Stimulated activated naive CD8-positive, alpha-beta T cell treated with anti-CD3 and anti-CD28 coated beads, Interleukin-15, Interleukin-2, amounts not matched to agents 100 ng/mL and 50 ng/mL, for 24 hours (primary cell): ENCODE results near the gene ZMIZ1.

Source experiments
- H3K27ac Mint-ChIP-seq: one replicate; pipeline ENCODE4 v1.8.0; 2021; ENCODE audit warnings: mild to moderate bottlenecking, mixed read lengths
- H3K27me3 Mint-ChIP-seq: one replicate; pipeline ENCODE4 v1.8.0; 2021; ENCODE audit warnings: mixed read lengths
- H3K36me3 Mint-ChIP-seq: one replicate; pipeline ENCODE4 v1.8.0; 2021; ENCODE audit warnings: low read depth, mixed read lengths
- H3K4me1 Mint-ChIP-seq: one replicate; pipeline ENCODE4 v1.8.0; 2021; ENCODE audit warnings: low read depth, mixed read lengths
- H3K4me3 Mint-ChIP-seq: one replicate; pipeline ENCODE4 v1.8.0; 2021; ENCODE audit warnings: mild to moderate bottlenecking, mixed read lengths
- H3K9me3 Mint-ChIP-seq: one replicate; pipeline ENCODE4 v1.8.0; 2021; ENCODE audit warnings: mixed read lengths

Gene ZMIZ1

DNA sequence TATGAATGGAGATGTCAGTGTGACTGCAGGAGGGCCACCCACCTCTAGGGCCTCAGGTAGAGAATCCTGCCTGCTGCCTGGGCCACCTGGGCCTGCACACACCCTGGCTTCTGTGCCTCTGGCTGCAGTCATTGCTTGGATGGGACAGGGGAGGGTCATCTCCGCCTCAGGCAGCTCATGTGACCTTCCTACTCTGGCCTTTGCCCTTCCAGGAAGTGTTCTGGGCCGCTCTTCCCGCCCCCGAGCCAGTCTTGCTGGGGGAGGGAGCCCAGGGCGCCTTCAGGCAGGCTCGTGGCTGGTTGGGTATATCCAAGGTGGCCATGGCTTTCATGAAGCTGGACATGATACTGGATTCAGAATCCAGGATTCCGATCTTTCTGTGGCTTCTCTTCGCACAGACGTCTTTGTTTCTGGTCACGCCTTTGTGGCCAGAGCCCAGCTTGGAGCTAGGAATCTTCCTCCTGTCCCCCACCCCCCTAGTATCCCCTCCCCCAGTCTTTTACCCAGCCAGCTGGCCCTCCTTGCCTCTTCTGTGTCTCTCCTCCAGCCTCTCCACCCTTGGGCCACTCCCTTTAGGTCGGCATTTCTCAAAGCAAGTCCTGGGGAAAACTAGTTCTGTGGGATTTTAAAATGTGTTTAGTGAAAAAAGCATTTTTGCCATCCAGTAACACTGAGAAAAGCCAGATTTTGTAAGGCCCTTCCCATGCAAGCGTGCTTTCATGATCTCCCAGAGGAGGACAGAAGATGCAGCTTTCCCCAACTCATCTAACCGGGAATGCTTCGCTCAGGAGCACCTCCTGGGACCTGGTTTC lies 119.6 kb downstream of the ZMIZ1 start:
- Mint-ChIP-seq H3K9me3 (no peaks in the 10 kb centered on the region), H3K4me3 (no peak overlapping the region), H3K36me3 (no peaks in the 10 kb centered on the region), H3K4me1 (no peaks in the 10 kb centered on the region), H3K27me3 (no peaks in the 10 kb centered on the region), H3K27ac (no peak overlapping the region)

DNA sequence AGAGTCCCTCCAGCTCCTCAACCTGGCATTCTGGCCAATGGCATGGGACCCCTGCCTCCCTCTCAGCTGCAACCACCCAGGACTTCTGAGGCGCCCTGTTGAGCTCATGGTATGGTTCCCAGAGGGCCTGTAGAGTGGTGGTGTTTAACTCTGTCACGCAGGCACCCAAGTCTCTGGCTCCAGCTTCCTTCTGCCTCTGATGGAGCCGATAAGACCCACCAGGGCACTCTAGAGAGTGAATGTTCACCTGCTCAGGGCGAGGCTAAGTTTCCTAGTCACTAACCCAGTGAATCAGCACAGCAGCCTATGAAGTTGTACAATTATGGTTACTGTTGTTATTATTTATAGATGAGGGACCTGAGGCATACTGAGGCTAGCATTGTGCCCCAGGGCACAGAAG lies 120.4 kb downstream of the ZMIZ1 start:
- no peaks in the 10 kb centered on the region for H3K9me3 Mint-ChIP-seq
- H3K27me3 Mint-ChIP-seq = no peaks in the 10 kb centered on the region
- H3K27ac Mint-ChIP-seq = peak overlapping the region; percentile 56
- H3K4me3 Mint-ChIP-seq = no peak overlapping the region
- no peaks in the 10 kb centered on the region for H3K4me1 Mint-ChIP-seq
- H3K36me3 Mint-ChIP-seq = no peaks in the 10 kb centered on the region

DNA sequence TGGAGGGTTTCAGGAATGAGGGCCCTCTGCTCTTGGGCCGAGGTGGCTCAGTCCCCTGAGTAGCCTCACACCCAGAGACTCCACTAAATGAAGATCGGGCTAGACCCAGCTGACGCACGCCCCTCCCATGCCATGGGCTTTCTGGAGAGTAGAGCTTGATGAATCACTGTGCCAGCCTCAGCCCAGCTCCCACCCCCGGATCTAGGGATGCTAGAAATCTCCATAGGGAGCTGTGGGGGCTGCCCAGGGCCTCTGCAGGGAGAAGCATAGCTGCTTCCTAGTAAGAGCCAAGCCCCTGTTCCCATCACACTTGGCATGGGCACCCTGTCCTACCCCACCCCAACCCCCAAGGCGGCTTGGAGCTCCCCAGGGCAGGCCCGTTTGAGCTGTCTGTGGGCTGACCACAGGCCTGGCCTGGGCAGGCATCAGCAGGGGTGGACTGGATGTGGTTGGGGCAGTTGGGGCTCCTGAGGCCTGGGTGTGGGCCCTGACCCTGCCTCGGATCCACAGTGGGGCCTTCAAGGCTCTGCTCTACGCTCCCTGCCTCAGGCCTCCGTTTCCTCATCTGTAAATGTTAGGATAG lies 121.2 kb downstream of the ZMIZ1 start:
- H3K27ac Mint-ChIP-seq = no peak overlapping the region
- no peaks in the 10 kb centered on the region for H3K36me3 Mint-ChIP-seq
- no peaks in the 10 kb centered on the region for H3K27me3 Mint-ChIP-seq
- no peaks in the 10 kb centered on the region for H3K4me1 Mint-ChIP-seq
- H3K9me3 Mint-ChIP-seq = no peaks in the 10 kb centered on the region
- no peak overlapping the region for H3K4me3 Mint-ChIP-seq

DNA sequence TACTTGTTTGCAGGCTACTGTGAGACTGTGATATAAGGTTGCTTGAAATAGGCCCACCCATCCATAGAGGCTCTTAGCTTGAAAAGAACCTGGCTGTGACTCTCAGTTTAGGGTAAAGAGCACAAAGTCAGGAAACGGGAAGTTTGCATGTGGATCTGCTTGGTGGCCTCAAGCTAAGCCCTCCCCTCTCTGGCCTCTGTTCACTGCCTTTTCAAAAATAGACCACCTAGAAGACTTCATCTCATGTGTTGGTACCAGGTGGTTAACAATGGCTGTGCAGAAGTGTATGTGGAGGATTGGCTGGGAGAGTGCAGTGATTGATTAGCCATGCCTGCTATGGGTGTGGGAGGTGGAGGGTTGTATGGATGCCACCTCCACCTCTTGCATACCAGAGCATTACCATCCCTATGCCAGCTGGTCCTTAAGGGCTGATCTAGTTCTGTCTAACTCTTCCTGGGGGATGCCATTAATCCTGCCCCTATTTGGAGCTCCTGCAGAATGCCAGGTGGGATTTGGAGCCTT lies 122.0 kb downstream of the ZMIZ1 start:
- no peaks in the 10 kb centered on the region for H3K27me3 Mint-ChIP-seq
- H3K36me3 Mint-ChIP-seq = no peaks in the 10 kb centered on the region
- H3K4me1 Mint-ChIP-seq = peaks cover 4% of the 10 kb centered on the region
- H3K9me3 Mint-ChIP-seq = no peaks in the 10 kb centered on the region
- H3K4me3 Mint-ChIP-seq = no peak overlapping the region
- H3K27ac Mint-ChIP-seq = no peak overlapping the region

DNA sequence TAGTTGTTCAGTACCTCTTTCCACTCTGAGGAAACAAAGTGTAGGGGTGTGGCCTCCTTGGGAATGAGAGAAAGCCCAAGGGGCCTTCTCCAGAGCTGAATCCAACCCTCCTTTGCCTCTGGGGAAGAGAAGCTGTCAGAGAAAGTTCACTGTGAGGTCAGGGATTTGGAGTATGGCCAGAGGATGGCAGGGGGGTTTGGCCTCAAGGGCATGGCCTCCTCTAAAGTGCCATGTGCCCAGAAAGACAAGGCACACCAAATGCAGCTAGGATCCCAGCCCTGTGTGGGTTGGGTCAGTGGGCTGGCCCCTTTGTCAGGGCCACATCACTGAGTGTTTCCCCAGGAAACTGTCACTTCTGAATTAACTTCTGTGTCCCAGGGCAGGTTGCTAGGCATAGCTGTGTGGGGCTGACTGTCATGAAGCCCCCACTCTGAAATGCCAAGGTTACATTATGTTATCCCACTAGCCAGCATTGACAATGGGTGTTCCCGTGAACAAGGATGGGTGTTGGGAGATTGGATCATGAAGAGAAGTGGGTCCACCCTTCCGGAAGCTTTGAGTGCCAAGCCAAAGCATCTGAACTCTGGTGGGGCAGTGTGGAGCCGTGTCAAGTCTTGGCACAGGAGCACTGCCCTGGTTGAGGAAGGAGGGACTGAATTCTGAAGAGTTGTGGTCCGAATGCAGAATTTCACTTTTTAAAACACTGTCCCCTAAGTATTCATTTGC lies 123.3 kb downstream of the ZMIZ1 start:
- H3K4me1 Mint-ChIP-seq = peaks cover 8% of the 10 kb centered on the region
- H3K4me3 Mint-ChIP-seq = no peak overlapping the region
- H3K9me3 Mint-ChIP-seq = no peaks in the 10 kb centered on the region
- no peak overlapping the region for H3K27ac Mint-ChIP-seq
- H3K36me3 Mint-ChIP-seq = no peaks in the 10 kb centered on the region
- H3K27me3 Mint-ChIP-seq = no peaks in the 10 kb centered on the region

DNA sequence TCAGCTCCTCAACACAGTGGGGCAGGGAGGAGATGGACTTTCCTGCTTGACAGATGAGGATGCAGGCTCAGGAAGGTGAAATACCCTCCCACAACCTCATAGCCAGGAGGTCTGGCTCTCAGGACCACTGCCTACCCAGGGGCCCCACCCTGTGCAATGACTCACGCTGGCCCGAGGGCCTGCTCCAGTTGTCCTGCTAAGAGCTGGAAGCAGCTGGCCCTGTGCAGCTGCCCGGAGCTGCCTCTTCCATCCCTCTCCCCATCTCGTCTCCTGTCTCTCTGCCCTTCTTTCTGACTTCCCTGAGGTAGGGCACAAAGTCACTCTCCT lies 123.9 kb downstream of the ZMIZ1 start:
- no peak overlapping the region for H3K27ac Mint-ChIP-seq

DNA sequence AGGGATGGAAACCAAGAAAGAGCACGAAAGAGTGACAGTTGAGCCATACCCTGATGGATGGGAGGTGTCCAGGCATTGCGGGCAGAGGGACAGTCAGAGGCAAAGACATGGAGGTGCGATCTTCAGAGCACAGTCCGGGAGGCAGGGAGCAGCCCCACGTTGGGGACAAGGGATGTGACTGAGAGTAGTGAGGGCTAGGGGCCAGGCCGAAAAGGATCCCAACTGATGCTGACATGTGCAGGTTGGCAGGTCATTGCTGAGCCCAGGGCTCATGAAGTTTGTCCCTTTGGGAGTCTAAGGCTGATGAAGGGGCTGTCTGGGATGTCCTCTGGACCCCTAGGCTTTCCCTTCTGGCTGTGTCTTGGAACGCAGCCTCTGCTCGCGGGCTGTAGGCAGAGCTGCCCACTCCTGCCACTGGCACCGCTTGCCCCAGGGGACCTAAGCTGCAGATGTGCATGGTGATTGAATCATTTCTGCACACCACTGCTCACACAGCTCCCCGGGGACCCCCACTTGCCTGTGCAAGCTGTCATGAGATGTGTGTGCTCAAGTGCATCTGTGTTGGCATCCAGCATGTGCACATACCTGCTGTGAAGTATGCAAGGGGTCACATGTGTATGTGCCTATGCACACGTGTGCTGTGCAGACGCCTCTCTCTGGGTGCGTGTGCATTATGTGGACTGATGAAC lies 125.1 kb downstream of the ZMIZ1 start:
- H3K27me3 Mint-ChIP-seq = no peaks in the 10 kb centered on the region
- H3K27ac Mint-ChIP-seq = no peak overlapping the region
- no peaks in the 10 kb centered on the region for H3K36me3 Mint-ChIP-seq
- H3K4me1 Mint-ChIP-seq = peaks cover 8% of the 10 kb centered on the region
- no peaks in the 10 kb centered on the region for H3K9me3 Mint-ChIP-seq
- no peak overlapping the region for H3K4me3 Mint-ChIP-seq

More for the DNA sequence above, 123.9 kb downstream of the ZMIZ1 start:
- H3K4me1 Mint-ChIP-seq = peaks cover 8% of the 10 kb centered on the region
- no peak overlapping the region for H3K4me3 Mint-ChIP-seq
- no peaks in the 10 kb centered on the region for H3K27me3 Mint-ChIP-seq
- H3K9me3 Mint-ChIP-seq = no peaks in the 10 kb centered on the region
- no peaks in the 10 kb centered on the region for H3K36me3 Mint-ChIP-seq

DNA sequence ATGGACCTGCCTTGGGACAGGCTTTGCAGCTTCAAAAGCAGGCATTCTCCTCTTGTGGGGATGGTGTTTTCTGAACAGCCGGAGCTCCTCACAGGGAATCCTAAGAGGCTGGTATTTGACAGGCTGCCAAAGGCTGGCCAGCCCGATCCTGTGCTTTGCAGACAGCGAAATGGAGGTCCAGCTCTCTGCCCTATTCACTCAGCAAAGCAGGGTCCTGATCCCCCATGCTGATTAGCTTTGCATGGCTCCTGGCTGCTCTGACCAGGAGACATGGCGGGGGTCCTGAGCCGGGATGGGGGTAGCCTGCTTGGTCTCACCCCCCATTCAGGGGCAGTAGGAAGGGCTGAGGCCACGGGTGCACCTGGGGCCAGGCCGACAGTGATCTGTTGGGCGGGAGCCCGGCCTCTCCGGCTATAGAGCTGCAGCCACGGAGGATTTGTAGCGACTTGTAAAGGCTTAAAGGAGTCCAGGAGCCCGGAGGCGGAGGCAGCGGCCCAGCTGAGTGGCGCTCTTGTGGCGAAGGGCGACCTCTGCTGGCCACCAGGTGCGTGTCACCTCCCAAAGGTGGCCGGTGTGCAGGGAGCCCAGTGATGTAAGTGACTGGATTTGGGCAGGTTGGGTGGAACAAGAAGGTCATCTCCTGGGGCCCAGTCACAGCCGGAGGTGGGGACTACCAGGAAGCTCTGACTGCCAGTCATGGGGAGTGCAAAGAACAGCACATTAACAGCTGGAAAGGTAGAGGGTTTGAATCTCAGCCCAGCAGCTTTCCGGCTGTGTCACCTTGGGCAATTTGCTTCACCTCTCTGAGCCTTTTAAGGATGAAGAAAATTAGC lies 126.5 kb downstream of the ZMIZ1 start:
- no peak overlapping the region for H3K4me3 Mint-ChIP-seq
- H3K4me1 Mint-ChIP-seq = peaks cover 8% of the 10 kb centered on the region
- H3K27me3 Mint-ChIP-seq = no peaks in the 10 kb centered on the region
- H3K27ac Mint-ChIP-seq = no peak overlapping the region
- H3K36me3 Mint-ChIP-seq = no peaks in the 10 kb centered on the region
- no peaks in the 10 kb centered on the region for H3K9me3 Mint-ChIP-seq

DNA sequence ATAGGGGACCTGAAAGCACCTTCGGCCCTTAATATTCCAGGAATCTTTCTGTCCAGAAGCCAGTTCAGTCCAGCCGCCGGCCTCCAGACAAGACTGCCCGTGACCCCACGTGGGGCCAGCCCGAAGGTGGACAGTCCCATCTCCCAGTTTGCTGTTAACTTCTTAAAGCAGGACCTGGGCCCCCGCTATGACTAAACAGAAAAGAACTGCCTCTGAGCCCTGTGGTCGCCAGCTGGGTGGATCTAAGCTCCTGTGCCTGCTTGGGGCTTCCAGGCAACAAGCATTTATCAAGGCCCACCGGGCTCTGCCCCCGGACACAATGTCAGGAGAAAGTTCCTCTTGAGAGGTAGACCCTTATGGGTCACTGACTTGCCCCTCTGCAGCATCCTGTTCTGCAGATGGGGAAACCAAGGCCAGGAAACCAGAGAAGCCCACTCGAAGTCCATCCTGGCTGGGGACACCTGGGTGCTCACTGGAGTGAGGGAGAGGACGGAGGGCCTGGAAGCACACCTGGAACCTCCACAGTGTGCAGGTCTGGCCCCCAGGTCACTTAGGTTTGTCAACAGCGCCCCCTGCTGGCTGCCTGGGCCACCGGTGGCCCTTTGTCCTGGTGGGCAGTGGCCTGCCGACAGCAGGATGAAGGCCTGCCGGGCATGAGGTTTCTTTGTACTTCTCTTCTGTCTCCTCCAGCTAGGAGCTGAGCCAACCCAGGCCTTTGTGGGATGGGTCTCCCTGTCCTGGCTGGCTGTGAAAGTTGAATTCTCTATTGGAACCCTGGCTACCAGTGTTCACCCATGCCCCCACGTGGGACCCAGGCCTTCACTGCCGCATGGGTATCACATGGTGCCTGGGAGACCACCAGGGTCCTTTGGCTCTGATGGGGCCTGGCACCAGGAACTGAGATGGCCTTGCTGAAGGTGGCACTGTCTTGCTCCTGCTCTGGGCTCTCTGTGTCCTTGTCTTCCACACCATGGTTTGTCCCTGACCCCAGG lies 128.0 kb downstream of the ZMIZ1 start:
- H3K36me3 Mint-ChIP-seq = no peaks in the 10 kb centered on the region
- H3K4me1 Mint-ChIP-seq = peaks cover 8% of the 10 kb centered on the region
- H3K27me3 Mint-ChIP-seq = no peaks in the 10 kb centered on the region
- H3K27ac Mint-ChIP-seq = no peak overlapping the region
- no peak overlapping the region for H3K4me3 Mint-ChIP-seq
- H3K9me3 Mint-ChIP-seq = no peaks in the 10 kb centered on the region

DNA sequence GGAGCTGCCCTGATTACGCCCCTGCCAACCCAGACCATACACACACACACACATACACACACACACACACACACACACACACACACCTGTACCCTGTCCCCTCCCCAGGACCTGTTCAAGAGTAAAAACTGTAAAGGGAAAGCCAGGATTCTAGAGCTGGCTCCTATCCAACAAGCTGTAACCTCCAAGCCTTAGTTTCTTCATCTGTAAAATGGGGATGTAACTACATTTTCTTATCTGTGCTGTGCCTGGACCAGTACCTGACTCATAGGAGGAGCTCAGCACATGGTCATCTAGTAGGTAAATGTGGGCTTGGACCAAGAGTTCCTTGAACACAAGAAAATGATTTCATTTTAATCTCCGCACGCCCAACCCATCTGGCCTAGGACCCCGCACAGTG lies 128.8 kb downstream of the ZMIZ1 start:
- H3K9me3 Mint-ChIP-seq = no peaks in the 10 kb centered on the region
- no peaks in the 10 kb centered on the region for H3K36me3 Mint-ChIP-seq

DNA sequence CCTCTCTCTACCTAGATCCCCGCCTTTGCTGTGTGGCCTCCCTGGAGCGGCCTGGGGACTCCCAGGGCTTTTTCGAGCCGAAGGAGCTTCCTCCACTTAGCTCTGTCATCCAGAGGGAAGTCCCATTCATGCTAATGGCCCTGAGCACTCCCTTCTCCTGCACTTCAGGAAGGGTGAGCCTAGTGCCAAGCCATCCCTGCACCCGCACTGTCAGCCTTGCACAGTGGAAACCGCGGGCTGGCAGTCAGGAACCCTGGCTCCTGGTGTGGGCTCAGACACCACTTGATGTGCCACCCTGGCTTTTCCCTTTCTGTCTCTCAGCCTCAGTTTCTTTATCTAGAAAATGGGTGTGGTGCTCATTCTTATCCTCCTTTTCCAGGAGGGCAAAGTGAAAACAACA lies 131.6 kb downstream of the ZMIZ1 start:
- Mint-ChIP-seq H3K27ac (no peak overlapping the region), H3K9me3 (no peaks in the 10 kb centered on the region), H3K27me3 (no peaks in the 10 kb centered on the region), H3K4me3 (no peak overlapping the region), H3K36me3 (no peaks in the 10 kb centered on the region), H3K4me1 (peaks cover 8% of the 10 kb centered on the region)

More for the DNA sequence above, 128.8 kb downstream of the ZMIZ1 start:
- H3K27me3 Mint-ChIP-seq = no peaks in the 10 kb centered on the region
- H3K4me3 Mint-ChIP-seq = no peak overlapping the region
- H3K27ac Mint-ChIP-seq = no peak overlapping the region
- peaks cover 8% of the 10 kb centered on the region for H3K4me1 Mint-ChIP-seq

DNA sequence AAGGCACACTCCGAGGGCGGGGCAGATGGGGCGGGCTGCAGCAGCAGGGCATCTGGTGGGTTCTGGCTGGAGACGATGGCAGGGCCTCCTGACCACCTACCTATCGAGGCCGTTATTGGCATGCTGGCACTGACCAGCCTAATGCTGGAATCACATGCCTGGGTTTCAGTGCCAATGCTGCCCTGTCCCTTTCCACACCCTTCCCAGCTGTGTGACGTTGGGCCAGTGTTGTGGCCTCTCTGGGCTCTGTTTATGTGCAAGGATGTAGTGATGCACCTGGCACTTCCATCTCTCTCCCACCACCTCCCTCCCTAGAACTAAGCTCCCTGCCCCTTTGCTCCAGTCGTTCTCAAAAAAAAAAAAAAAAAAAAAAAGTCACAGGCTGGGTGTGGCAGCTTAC lies 132.9 kb downstream of the ZMIZ1 start:
- H3K9me3 Mint-ChIP-seq = no peaks in the 10 kb centered on the region
- peaks cover 4% of the 10 kb centered on the region for H3K36me3 Mint-ChIP-seq
- H3K27ac Mint-ChIP-seq = no peak overlapping the region
- no peaks in the 10 kb centered on the region for H3K27me3 Mint-ChIP-seq
- H3K4me3 Mint-ChIP-seq = no peak overlapping the region
- H3K4me1 Mint-ChIP-seq = no peaks in the 10 kb centered on the region

DNA sequence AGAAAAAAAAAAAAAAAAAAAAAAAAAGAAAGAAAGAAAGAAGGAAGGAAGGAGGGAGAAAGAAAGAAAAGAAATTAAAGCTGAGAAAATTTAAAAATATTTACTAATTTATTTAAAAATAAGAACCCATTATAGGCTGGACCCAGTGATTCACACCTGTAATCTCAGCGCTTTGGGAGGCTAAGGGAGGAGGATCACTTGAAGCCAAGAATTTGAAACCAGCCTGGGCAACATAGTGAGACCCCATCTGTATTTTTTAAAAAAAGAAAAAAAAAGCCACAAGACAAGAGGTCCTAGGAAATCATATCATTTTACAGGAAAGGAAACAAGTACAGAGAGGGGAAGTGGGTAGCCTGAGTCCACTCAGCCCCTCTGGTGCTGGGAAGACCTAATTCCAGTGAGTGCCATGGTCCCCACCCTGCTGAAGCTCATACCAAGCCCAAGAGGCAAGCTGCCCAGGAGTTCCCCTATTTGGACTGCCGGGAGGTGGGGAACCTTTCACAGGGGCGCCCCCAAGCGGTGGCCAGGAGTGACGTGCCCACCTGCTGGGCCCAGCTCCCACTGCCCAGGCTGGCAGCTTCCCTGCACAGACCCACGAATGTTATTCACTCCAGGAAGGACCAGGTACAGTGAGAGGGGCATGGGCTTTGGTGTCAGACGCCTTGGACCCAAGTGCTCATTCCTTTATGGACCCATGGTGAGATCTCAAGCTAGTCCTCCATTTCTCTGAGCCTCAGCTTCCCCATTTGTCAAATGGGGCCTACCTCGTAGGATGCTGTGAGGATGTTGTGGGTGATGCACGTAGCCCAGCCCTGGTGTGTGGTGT lies 133.6 kb downstream of the ZMIZ1 start:
- H3K9me3 Mint-ChIP-seq = no peaks in the 10 kb centered on the region
- no peak overlapping the region for H3K4me3 Mint-ChIP-seq
- H3K4me1 Mint-ChIP-seq = no peaks in the 10 kb centered on the region
- peaks cover 4% of the 10 kb centered on the region for H3K36me3 Mint-ChIP-seq
- H3K27ac Mint-ChIP-seq = no peak overlapping the region
- H3K27me3 Mint-ChIP-seq = no peaks in the 10 kb centered on the region
